ENCODE results near the gene HEATR5B.

DNA sequence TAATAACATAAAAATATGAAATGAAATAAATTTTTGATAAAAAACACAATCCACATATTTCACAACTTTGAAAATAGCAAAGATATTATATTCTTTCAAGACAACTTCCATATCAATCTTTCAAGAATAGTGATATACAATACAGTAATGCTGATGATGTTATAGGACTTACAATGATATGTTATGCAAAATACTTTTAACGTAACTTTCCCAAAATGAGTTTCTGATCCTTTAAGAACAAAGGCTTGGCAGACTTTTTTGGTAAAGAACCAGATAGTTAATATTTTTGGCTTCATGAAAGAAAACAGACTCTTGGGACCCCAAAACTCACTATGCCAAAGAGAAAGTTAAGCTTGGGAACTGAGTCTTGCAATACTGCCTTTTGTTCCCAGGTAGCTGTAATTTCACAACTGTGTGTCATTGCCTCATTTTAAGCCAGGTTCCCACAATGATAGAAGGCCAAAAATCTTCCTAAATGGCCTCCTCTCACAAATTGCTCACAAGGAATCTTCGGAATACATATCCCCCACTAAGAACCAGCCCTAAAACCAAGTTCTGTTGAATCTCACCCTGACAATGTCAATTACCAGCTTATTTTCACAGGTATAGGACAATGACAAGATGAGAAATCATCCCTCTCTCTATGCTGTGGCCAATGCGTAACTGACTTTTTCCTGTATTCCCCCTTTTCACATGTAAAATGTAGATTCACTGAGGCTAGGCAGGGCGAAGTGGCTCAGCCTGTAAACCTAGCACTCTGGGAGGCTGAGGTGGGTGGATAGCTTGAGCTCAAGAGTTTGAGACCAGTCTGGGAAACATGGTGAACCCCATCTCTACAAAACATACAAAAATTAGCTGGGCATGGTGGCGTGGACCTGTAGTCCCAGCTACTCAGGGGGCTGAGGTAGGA is 63.0 kb downstream of the HEATR5B start:
- TF ChIP-seq, protein P1, sequence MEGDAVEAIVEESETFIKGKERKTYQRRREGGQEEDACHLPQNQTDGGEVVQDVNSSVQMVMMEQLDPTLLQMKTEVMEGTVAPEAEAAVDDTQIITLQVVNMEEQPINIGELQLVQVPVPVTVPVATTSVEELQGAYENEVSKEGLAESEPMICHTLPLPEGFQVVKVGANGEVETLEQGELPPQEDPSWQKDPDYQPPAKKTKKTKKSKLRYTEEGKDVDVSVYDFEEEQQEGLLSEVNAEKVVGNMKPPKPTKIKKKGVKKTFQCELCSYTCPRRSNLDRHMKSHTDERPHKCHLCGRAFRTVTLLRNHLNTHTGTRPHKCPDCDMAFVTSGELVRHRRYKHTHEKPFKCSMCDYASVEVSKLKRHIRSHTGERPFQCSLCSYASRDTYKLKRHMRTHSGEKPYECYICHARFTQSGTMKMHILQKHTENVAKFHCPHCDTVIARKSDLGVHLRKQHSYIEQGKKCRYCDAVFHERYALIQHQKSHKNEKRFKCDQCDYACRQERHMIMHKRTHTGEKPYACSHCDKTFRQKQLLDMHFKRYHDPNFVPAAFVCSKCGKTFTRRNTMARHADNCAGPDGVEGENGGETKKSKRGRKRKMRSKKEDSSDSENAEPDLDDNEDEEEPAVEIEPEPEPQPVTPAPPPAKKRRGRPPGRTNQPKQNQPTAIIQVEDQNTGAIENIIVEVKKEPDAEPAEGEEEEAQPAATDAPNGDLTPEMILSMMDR (IDR thresholded peaks at IDR 0.05): no peak
- TF ChIP-seq POLR2A (IDR thresholded peaks at IDR 0.05): no peak

Measured in lower leg skin (tissue), 3 donors.